HepG2 (cell line): ENCODE results near the gene PRKCSH. TPM values are rescaled to one million over a fixed set of nuclear protein-coding genes. Genes with fewer than 3 reads are reported as not detected.

Source experiments
- ATAC-seq: fragments of 200-7000 bp; cut with Tn5 transposase; 3 replicates; pipeline ENCODE4 v1.9.1; 2020; ENCODE audit warnings: mild to moderate bottlenecking, moderate library complexity
- BruUV-seq: library from RNA; stranded (reverse); fragments of 400-500 nt; replicated peaks from 2 replicates; lab custom pipeline; 2021; lab: Mats Ljungman, UMichigan
- CTCF ChIA-PET: fragments of 300-600 bp; formaldehyde crosslinking; extraction: SDS; loops from one replicate; lab custom pipeline; 2021; ENCODE audit warnings: low total read pairs, inconsistent platforms, low intra/inter-chr PET ratio; lab: Yijun Ruan, JAX
- POLR2A ChIA-PET: fragments of 350-600 bp; sonication (Branson Sonifier 250); formaldehyde crosslinking; loops from one replicate; lab custom pipeline; 2020; ENCODE audit warnings: antibody characterized with exemption, inconsistent platforms; lab: Yijun Ruan, JAX
- DNase-seq: peaks from one replicate; pipeline ENCODE4 v3.0.0-alpha.2; 2015; ENCODE audit warnings: low spot score
- FAIRE-seq: peaks from 3 replicates; lab custom pipeline; 2011; peaks lifted over from hg19 to GRCh38; lab: Jason Lieb, UNC
- H2AFZ ChIP-seq: one replicate; pipeline ENCODE4 v1.6.1; 2011; ENCODE audit warnings: low read length, inconsistent platforms
- H3K27ac ChIP-seq: fragments of 300-600 bp; 3 replicates; pipeline ENCODE4 v1.8.0; 2011; ENCODE audit warnings: mixed run types, mild to moderate bottlenecking, mixed read lengths, low read length, inconsistent platforms; ENCODE audit not compliant: insufficient read depth; ENCODE audit errors: extremely low read length
- H3K27me3 ChIP-seq, 2 experiments: fragments of 200-600 bp in 1 of 2; 2 replicates in 1 of 2; 3 replicates in 1 of 2; pipeline versions ENCODE4 v1.6.0 to v1.8.0; 2011; ENCODE audit warnings: low read length in 2 of 2, mild to moderate bottlenecking in 2 of 2, moderate library complexity in 2 of 2, inconsistent platforms in 1 of 2; ENCODE audit not compliant: insufficient read depth in 2 of 2, control insufficient read depth in 1 of 2
- H3K36me3 ChIP-seq, 2 experiments: fragments of 200-600 bp in 1 of 2; replicated peaks in 1 of 2; 2 replicates in 1 of 2; 3 replicates in 1 of 2; pipeline versions ENCODE4 v1.5.1 to v1.8.0; 2011; ENCODE audit warnings: low read length in 2 of 2, inconsistent platforms in 1 of 2; ENCODE audit not compliant: insufficient read depth in 2 of 2, control insufficient read depth in 1 of 2
- H3K4me1 ChIP-seq: 2 replicates; pipeline ENCODE4 v1.5.1; 2012; ENCODE audit warnings: low read length, inconsistent platforms; ENCODE audit not compliant: insufficient read depth
- H3K4me2 ChIP-seq: 2 replicates; pipeline ENCODE4 v1.6.0; 2011; ENCODE audit warnings: low read depth, low read length, inconsistent platforms
- H3K4me3 ChIP-seq, 3 experiments: fragments of 200-600 bp in 1 of 3; sonication (generic), shearing (Covaris generic) in 1 of 3; replicated peaks in 1 of 3; 2 replicates each; pipeline ENCODE4 v1.5.1; 2011 to 2016; ENCODE audit warnings: low read length in 3 of 3, inconsistent platforms in 2 of 3, low read depth in 2 of 3, mild to moderate bottlenecking in 2 of 3, control low read depth in 1 of 3, mixed read lengths in 1 of 3; ENCODE audit not compliant: insufficient read depth in 1 of 3
- H3K79me2 ChIP-seq: one replicate; pipeline ENCODE4 v1.6.1; 2011; ENCODE audit warnings: low read length, inconsistent platforms; ENCODE audit not compliant: insufficient read depth
- H3K9ac ChIP-seq: 2 replicates; pipeline ENCODE4 v1.6.0; 2011; ENCODE audit warnings: mild to moderate bottlenecking, low read depth, low read length, inconsistent platforms; ENCODE audit not compliant: insufficient read depth
- H3K9me3 ChIP-seq: 2 replicates; pipeline ENCODE4 v1.5.1; 2012; ENCODE audit warnings: mild to moderate bottlenecking, low read length
- H4K20me1 ChIP-seq: 2 replicates; pipeline ENCODE4 v1.6.0; 2011; ENCODE audit warnings: inconsistent platforms, mild to moderate bottlenecking, low read length, moderate library complexity; ENCODE audit not compliant: insufficient read depth
- ERF ChIP-seq: IDR thresholded peaks from 2 replicates; pipeline ENCODE4 v1.6.1; 2018; ENCODE audit warnings: missing biosample characterization, missing genetic modification reagents
- ESRRA ChIP-seq: sonication (generic); formaldehyde crosslinking; IDR thresholded peaks from 2 replicates; pipeline ENCODE4 v1.5.1; 2020; ENCODE audit warnings: mild to moderate bottlenecking, low read depth, missing genetic modification reagents
- SIN3A ChIP-seq: IDR thresholded peaks from 2 replicates; pipeline ENCODE4 v1.6.1; 2011; ENCODE audit warnings: low read depth, mild to moderate bottlenecking, control low read depth, low read length, borderline replicate concordance
- ZNF414 ChIP-seq: sonication (generic); formaldehyde crosslinking; IDR thresholded peaks from 2 replicates; pipeline ENCODE4 v1.5.0; 2020; ENCODE audit warnings: missing genetic modification reagents
- ZUFSP ChIP-seq: sonication (generic); formaldehyde crosslinking; IDR thresholded peaks from 2 replicates; pipeline ENCODE4 v1.9.0; 2021; ENCODE audit warnings: missing genetic modification reagents, mild to moderate bottlenecking, borderline replicate concordance
- WGBS: methylation state at CpG from one replicate; pipeline ENCODE4 v1.1.6; 2017; ENCODE audit warnings: low lambda C conversion rate; 5-methylcytosine and 5-hydroxymethylcytosine counted together
- in situ Hi-C: cut with HindIII; loops from 2 replicates; pipeline ENCODE4 v1.10.0; 2017; ENCODE audit warnings: low pct_unique_long_range_greater_than_20kb; ENCODE audit not compliant: extremely low pct_ligation_motif_present
- intact Hi-C: fragments of 100-400 bp; cut with micrococcal nuclease; formaldehyde crosslinking; loops from one replicate; pipeline ENCODE4 v1.10.0; 2022; ENCODE audit not compliant: unreplicated experiment
- polyA plus RNA-seq, 8 experiments: library from polyadenylated mRNA; depleted of rRNA in 3 of 8; stranded (reverse) in 7 of 8; unstranded in 1 of 8; fragments of >200 nt; fragmentation: Illumina TruSeq in 4 of 8; extraction: Trizol in 4 of 8; gene quantifications; 2 replicates each; pipeline versions ENCODE4 v1.2.1 to v1.2.3, GENCODE V29; 2011 to 2016; ENCODE audit warnings: low read depth in 4 of 8, missing spikeins in 1 of 8, mixed read lengths in 1 of 8; ENCODE audit not compliant: insufficient read depth in 1 of 8
- total RNA-seq, 5 experiments: library from RNA; depleted of rRNA; stranded (reverse); fragments of >200 nt; fragmentation: Illumina TruSeq; extraction: Trizol; gene quantifications; 2 replicates each; pipeline ENCODE4 v1.2.3, GENCODE V29; 2016; ENCODE audit warnings: low read depth in 1 of 5
- TF ChIP-seq, protein P1 (sequence below): sonication (generic); formaldehyde crosslinking; IDR thresholded peaks from 2 replicates; pipeline ENCODE4 v1.4.0; 2020; ENCODE audit warnings: missing genetic modification reagents
- TF ChIP-seq, protein P2 (sequence below): IDR thresholded peaks from 2 replicates; pipeline ENCODE4 v1.6.1; 2016; ENCODE audit warnings: missing biosample characterization, missing genetic modification reagents, low read depth
- TF ChIP-seq, protein P3 (sequence below): sonication (generic); formaldehyde crosslinking; conservative IDR thresholded peaks from 2 replicates; pipeline ENCODE4 v1.8.0; 2022; ENCODE audit warnings: low read depth, missing genetic modification reagents
- TF ChIP-seq, protein P4 (sequence below): sonication (generic); formaldehyde crosslinking; IDR thresholded peaks from 2 replicates; pipeline ENCODE4 v1.4.0; 2020; ENCODE audit warnings: missing genetic modification reagents, borderline replicate concordance

Gene PRKCSH
- total and polyA plus RNA-seq, 2 of the 13 experiments (the other 11 are each of a cell fraction or from before 2014, with no cell fraction given), result 85.1 to 125 TPM

DNA sequence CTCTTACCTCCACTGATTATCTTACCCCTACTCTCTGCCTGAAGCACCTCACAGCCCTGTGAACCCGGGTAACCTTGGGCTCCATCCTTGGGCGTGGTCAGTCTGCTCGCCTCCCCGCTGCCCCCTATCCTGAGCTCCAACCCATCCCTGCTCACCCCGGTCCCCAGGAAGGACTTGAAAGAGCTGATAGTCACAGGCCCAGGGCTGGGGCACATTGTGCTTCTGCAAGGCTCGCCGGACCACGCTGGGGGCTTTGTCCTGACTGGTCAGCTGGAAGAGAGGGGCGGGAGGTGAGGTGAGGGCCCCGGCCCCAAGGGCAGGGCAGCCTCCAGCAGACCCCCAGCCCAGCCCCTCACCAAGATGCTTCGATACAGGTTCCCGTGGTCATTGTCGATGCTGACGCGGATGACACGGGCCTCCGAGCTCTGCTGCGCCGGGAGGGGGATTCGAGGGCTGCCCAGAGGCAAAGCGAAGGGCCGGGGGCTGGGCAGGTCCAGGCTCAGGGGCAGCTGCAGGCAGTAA is 38.3 kb upstream of the PRKCSH start:
- DNase-seq (no peak), FAIRE-seq (no peak), ATAC-seq (no peak; the same call in 2 of the 3 replicates)
- Histone ChIP-seq H3K36me3 (no peaks in the 10 kb centered on the region), H3K4me1 (0 out of 2 replicates have a peak, but pooled peaks cover 2% of the 10 kb centered on the region), H3K27ac (no peak overlapping the region), H3K9me3 (no peaks in the 10 kb centered on the region), H3K9ac (no peak overlapping the region), H3K79me2 (no peaks in the 10 kb centered on the region), H3K4me2 (no peak overlapping the region), H2AFZ (no peak overlapping the region), H4K20me1 (no peaks in the 10 kb centered on the region), H3K4me3 (no peak overlapping the region), H3K27me3 (no peaks in the 10 kb centered on the region)
- 84% methylated on average over 5 of the region's 22 CpGs for WGBS
- TF ChIP-seq ERF (CRISPR knock-in tag) (no peak), ESRRA (CRISPR knock-in tag) (no peak)
- TF ChIP-seq, protein P1, sequence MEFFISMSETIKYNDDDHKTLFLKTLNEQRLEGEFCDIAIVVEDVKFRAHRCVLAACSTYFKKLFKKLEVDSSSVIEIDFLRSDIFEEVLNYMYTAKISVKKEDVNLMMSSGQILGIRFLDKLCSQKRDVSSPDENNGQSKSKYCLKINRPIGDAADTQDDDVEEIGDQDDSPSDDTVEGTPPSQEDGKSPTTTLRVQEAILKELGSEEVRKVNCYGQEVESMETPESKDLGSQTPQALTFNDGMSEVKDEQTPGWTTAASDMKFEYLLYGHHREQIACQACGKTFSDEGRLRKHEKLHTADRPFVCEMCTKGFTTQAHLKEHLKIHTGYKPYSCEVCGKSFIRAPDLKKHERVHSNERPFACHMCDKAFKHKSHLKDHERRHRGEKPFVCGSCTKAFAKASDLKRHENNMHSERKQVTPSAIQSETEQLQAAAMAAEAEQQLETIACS (CRISPR knock-in tag), result no peak
- TF ChIP-seq, protein P2, sequence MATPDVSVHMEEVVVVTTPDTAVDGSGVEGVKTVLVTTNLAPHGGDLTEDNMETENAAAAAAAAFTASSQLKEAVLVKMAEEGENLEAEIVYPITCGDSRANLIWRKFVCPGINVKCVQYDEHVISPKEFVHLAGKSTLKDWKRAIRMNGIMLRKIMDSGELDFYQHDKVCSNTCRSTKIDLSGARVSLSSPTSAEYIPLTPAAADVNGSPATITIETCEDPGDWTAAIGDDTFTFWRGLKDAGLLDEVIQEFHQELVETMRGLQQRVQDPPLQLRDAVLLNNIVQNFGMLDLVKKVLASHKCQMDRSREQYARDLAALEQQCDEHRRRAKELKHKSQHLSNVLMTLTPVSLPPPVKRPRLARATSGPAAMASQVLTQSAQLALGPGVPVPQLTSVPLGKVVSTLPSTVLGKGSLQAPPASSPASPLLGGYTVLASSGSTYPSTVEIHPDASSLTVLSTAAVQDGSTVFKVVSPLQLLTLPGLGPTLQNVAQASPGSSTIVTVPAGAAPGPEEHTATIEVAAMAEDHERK (CRISPR knock-in tag), result no peak
- CTCF ChIA-PET, result no interaction called here
- in situ Hi-C loops, result no loop called here
- no TSS peak for BruUV-seq
- POLR2A ChIA-PET, result no interaction called here
- intact Hi-C loops, result no loop called here

GRCh38 chr19:11399667-11400066 is 35.8 kb upstream of the PRKCSH start:
- WGBS, result 83% methylated on average over 1 of the region's 9 CpGs
- Histone ChIP-seq H3K4me2 (no peak overlapping the region), H4K20me1 (no peaks in the 10 kb centered on the region), H3K36me3 (no peaks in the 10 kb centered on the region), H3K9ac (no peak overlapping the region), H3K4me3 (no peak overlapping the region), H2AFZ (no peak overlapping the region), H3K4me1 (no peaks in the 10 kb centered on the region), H3K9me3 (no peaks in the 10 kb centered on the region), H3K79me2 (no peaks in the 10 kb centered on the region), H3K27ac (no peak overlapping the region), H3K27me3 (no peaks in the 10 kb centered on the region)
- in situ Hi-C loops, result no loop called here
- CTCF ChIA-PET, result no interaction called here
- no peak for ATAC-seq
- no TSS peak for BruUV-seq
- intact Hi-C loops, result no loop called here
- POLR2A ChIA-PET, result no interaction called here
- no peak for FAIRE-seq
- no peak for DNase-seq
- TF ChIP-seq ZUFSP (CRISPR knock-in tag) (no peak), SIN3A (no peak), ZNF414 (CRISPR knock-in tag) (no peak)
- TF ChIP-seq, protein P3, sequence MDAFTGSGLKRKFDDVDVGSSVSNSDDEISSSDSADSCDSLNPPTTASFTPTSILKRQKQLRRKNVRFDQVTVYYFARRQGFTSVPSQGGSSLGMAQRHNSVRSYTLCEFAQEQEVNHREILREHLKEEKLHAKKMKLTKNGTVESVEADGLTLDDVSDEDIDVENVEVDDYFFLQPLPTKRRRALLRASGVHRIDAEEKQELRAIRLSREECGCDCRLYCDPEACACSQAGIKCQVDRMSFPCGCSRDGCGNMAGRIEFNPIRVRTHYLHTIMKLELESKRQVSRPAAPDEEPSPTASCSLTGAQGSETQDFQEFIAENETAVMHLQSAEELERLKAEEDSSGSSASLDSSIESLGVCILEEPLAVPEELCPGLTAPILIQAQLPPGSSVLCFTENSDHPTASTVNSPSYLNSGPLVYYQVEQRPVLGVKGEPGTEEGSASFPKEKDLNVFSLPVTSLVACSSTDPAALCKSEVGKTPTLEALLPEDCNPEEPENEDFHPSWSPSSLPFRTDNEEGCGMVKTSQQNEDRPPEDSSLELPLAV (CRISPR knock-in tag), result no peak
- TF ChIP-seq, protein P4, sequence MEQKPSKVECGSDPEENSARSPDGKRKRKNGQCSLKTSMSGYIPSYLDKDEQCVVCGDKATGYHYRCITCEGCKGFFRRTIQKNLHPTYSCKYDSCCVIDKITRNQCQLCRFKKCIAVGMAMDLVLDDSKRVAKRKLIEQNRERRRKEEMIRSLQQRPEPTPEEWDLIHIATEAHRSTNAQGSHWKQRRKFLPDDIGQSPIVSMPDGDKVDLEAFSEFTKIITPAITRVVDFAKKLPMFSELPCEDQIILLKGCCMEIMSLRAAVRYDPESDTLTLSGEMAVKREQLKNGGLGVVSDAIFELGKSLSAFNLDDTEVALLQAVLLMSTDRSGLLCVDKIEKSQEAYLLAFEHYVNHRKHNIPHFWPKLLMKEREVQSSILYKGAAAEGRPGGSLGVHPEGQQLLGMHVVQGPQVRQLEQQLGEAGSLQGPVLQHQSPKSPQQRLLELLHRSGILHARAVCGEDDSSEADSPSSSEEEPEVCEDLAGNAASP (CRISPR knock-in tag), result no peak
